H9 (cell line): Measurements from ENCODE around the gene SSBP2. TPM values are rescaled to one million over a fixed set of nuclear protein-coding genes. Genes with fewer than 3 reads are reported as not detected.

Experiments used
- DNase-seq: peaks from one replicate; pipeline ENCODE4 v3.0.0-alpha.2; 2017
- H2AFZ ChIP-seq: one replicate; pipeline ENCODE4 v1.6.1; 2013; ENCODE audit warnings: mild to moderate bottlenecking, low read length, control low read depth, moderate library complexity
- H2AK5ac ChIP-seq: 2 replicates; pipeline ENCODE4 v1.6.1; 2013; ENCODE audit warnings: low read length, control low read depth, mixed read lengths; ENCODE audit not compliant: insufficient read length
- H2BK120ac ChIP-seq: one replicate; pipeline ENCODE4 v1.6.1; 2013; ENCODE audit warnings: low read depth, mild to moderate bottlenecking, low read length, control low read depth, inconsistent platforms; ENCODE audit not compliant: poor library complexity, severe bottlenecking
- H2BK12ac ChIP-seq: 2 replicates; pipeline ENCODE4 v1.6.1; 2013; ENCODE audit warnings: low read length, control low read depth, mixed read lengths, low read depth; ENCODE audit not compliant: insufficient read length
- H2BK15ac ChIP-seq: 2 replicates; pipeline ENCODE4 v1.6.1; 2013; ENCODE audit warnings: low read depth, low read length, control low read depth
- H2BK20ac ChIP-seq: one replicate; pipeline ENCODE4 v1.6.1; 2013; ENCODE audit warnings: low read depth, mild to moderate bottlenecking, low read length, control low read depth, inconsistent platforms; ENCODE audit not compliant: poor library complexity, severe bottlenecking
- H2BK5ac ChIP-seq: 2 replicates; pipeline ENCODE4 v1.6.1; 2013; ENCODE audit warnings: low read length, control low read depth, mixed read lengths; ENCODE audit not compliant: insufficient read length
- H3K14ac ChIP-seq: 2 replicates; pipeline ENCODE4 v1.6.1; 2013; ENCODE audit warnings: low read length, control low read depth; ENCODE audit not compliant: insufficient read depth
- H3K18ac ChIP-seq: 2 replicates; pipeline ENCODE4 v1.6.1; 2013; ENCODE audit warnings: low read depth, mild to moderate bottlenecking, mixed read lengths, low read length, control low read depth; ENCODE audit not compliant: insufficient read length
- H3K23ac ChIP-seq: 2 replicates; pipeline ENCODE4 v1.6.1; 2013; ENCODE audit warnings: low read length, control low read depth, mixed read lengths, low read depth; ENCODE audit not compliant: insufficient read length
- H3K23me2 ChIP-seq: 2 replicates; pipeline ENCODE4 v1.6.1; 2013; ENCODE audit warnings: low read depth, mild to moderate bottlenecking, mixed read lengths, low read length, control low read depth; ENCODE audit not compliant: insufficient read length, poor library complexity, severe bottlenecking
- H3K27ac ChIP-seq: 2 replicates; pipeline ENCODE4 v1.5.1; 2013; ENCODE audit warnings: low read length, control low read depth, mixed read lengths, low read depth; ENCODE audit not compliant: insufficient read length
- H3K27me3 ChIP-seq: 2 replicates; pipeline ENCODE4 v1.6.1; 2013; ENCODE audit warnings: low read length, control low read depth, inconsistent platforms; ENCODE audit not compliant: insufficient read depth
- H3K4ac ChIP-seq: 2 replicates; pipeline ENCODE4 v1.6.1; 2013; ENCODE audit warnings: low read depth, mild to moderate bottlenecking, control low read depth, inconsistent platforms, low read length, moderate library complexity
- H3K4me1 ChIP-seq: 2 replicates; pipeline ENCODE4 v1.6.1; 2013; ENCODE audit warnings: low read length, control low read depth, inconsistent platforms; ENCODE audit not compliant: insufficient read depth
- H3K4me2 ChIP-seq: 2 replicates; pipeline ENCODE4 v1.6.1; 2013; ENCODE audit warnings: low read length, control low read depth, mixed read lengths; ENCODE audit not compliant: insufficient read length, insufficient read depth
- H3K56ac ChIP-seq: 2 replicates; pipeline ENCODE4 v1.6.1; 2013; ENCODE audit warnings: low read depth, mild to moderate bottlenecking, mixed read lengths, low read length, control low read depth; ENCODE audit not compliant: insufficient read length
- H3K79me1 ChIP-seq: 2 replicates; pipeline ENCODE4 v1.6.1; 2013; ENCODE audit warnings: low read depth, mild to moderate bottlenecking, moderate library complexity, low read length, control low read depth, inconsistent platforms; ENCODE audit not compliant: insufficient read depth, poor library complexity, severe bottlenecking
- H3K79me2 ChIP-seq: 2 replicates; pipeline ENCODE4 v1.6.1; 2013; ENCODE audit warnings: low read length, control low read depth, inconsistent platforms; ENCODE audit not compliant: insufficient read depth
- H3K9ac ChIP-seq: 2 replicates; pipeline ENCODE4 v1.6.1; 2013; ENCODE audit warnings: low read length, control low read depth, mixed read lengths; ENCODE audit not compliant: insufficient read length; ENCODE audit errors: extremely low read depth
- H3K9me3 ChIP-seq: one replicate; pipeline ENCODE4 v1.6.1; 2013; ENCODE audit warnings: low read depth, low read length, inconsistent platforms; ENCODE audit not compliant: control insufficient read depth
- H3T11ph ChIP-seq: one replicate; pipeline ENCODE4 v1.6.1; 2013; ENCODE audit warnings: mild to moderate bottlenecking, low read length, control low read depth, inconsistent platforms
- H4K20me1 ChIP-seq: one replicate; pipeline ENCODE4 v1.6.1; 2013; ENCODE audit not compliant: control insufficient read depth, insufficient read length, insufficient read depth
- H4K5ac ChIP-seq: 2 replicates; pipeline ENCODE4 v1.6.1; 2013; ENCODE audit warnings: low read depth, mild to moderate bottlenecking, mixed read lengths, low read length, control low read depth; ENCODE audit not compliant: insufficient read length
- H4K8ac ChIP-seq: replicated peaks from 2 replicates; pipeline ENCODE4 v1.6.1; 2013; ENCODE audit warnings: low read length, control low read depth, mixed read lengths, low read depth; ENCODE audit not compliant: insufficient read length
- H4K91ac ChIP-seq: 2 replicates; pipeline ENCODE4 v1.6.1; 2013; ENCODE audit warnings: low read depth, mild to moderate bottlenecking, moderate library complexity, mixed read lengths, low read length, control low read depth; ENCODE audit not compliant: insufficient read length
- H3K27ac Mint-ChIP-seq, 3 experiments: 2 replicates in 2 of 3; 3 replicates in 1 of 3; pipeline ENCODE4 v1.8.0; 2020 to 2021; ENCODE audit warnings: mixed read lengths in 3 of 3, mild to moderate bottlenecking in 1 of 3, moderate library complexity in 1 of 3
- H3K27me3 Mint-ChIP-seq: 2 replicates; pipeline ENCODE4 v1.8.0; 2021; ENCODE audit warnings: low read depth, mild to moderate bottlenecking, moderate library complexity, mixed read lengths
- H3K36me3 Mint-ChIP-seq, 3 experiments: 2 replicates in 2 of 3; 3 replicates in 1 of 3; pipeline ENCODE4 v1.8.0; 2020 to 2021; ENCODE audit warnings: low read depth in 3 of 3, mixed read lengths in 3 of 3; ENCODE audit not compliant: insufficient read depth in 1 of 3
- H3K4me1 Mint-ChIP-seq, 2 experiments: 2 replicates each; pipeline ENCODE4 v1.8.0; 2020; ENCODE audit warnings: mixed read lengths in 2 of 2
- H3K4me3 Mint-ChIP-seq, 2 experiments: 2 replicates in 1 of 2; 3 replicates in 1 of 2; pipeline ENCODE4 v1.8.0; 2020 to 2021; ENCODE audit warnings: mild to moderate bottlenecking in 2 of 2, mixed read lengths in 2 of 2, moderate library complexity in 1 of 2
- H3K9me3 Mint-ChIP-seq, 2 experiments: 2 replicates in 1 of 2; 3 replicates in 1 of 2; pipeline ENCODE4 v1.8.0; 2020; ENCODE audit warnings: mild to moderate bottlenecking in 2 of 2, mixed read lengths in 2 of 2, moderate library complexity in 1 of 2
- CTCF ChIP-seq: fragments of 200-600 bp; sonication (generic); conservative IDR thresholded peaks from 3 replicates; pipeline ENCODE4 v1.8.0; 2021; ENCODE audit warnings: antibody characterized with exemption, mild to moderate bottlenecking
- total RNA-seq: library from RNA; stranded (reverse); gene quantifications from 2 replicates; pipeline ENCODE4 v1.2.1, GENCODE V29; 2021

SSBP2 gene
- total RNA-seq, 1 experiment from 2014 or later: 35.6 TPM

- H3K27ac Mint-ChIP-seq: no peak overlapping the region
- Histone ChIP-seq H3K9me3 (no peaks in the 10 kb centered on the region), H3K79me1 (no peaks in the 10 kb centered on the region)
Observed at GRCh38 chr5:81418606-81419005, 332.3 kb downstream of the SSBP2 start.

More at GRCh38 chr5:81418606-81419005, 332.3 kb downstream of the SSBP2 start:
- H2BK12ac ChIP-seq: no peak overlapping the region
- no peak overlapping the region for H3K4ac ChIP-seq
- H3T11ph ChIP-seq: no peak overlapping the region
- no peak overlapping the region for H2BK5ac ChIP-seq
- Mint-ChIP-seq H3K36me3 (no peaks in the 10 kb centered on the region), H3K9me3 (no peaks in the 10 kb centered on the region), H3K4me1 (no peaks in the 10 kb centered on the region), H3K4me3 (no peak overlapping the region), H3K27me3 (no peaks in the 10 kb centered on the region)
- no peak overlapping the region for H2BK15ac ChIP-seq
- no peak overlapping the region for H4K5ac ChIP-seq
- H2BK20ac ChIP-seq: no peak overlapping the region
- no peaks in the 10 kb centered on the region for H3K79me2 ChIP-seq
- H3K27ac ChIP-seq: no peak overlapping the region
- no peak for DNase-seq
- H3K4me2 ChIP-seq: no peak overlapping the region
- no peaks in the 10 kb centered on the region for H4K20me1 ChIP-seq
- H3K14ac ChIP-seq: no peak overlapping the region
- no peak overlapping the region for H3K23ac ChIP-seq
- no peak overlapping the region for H2AFZ ChIP-seq
- H3K18ac ChIP-seq: no peak overlapping the region
- no peak overlapping the region for H4K91ac ChIP-seq
- TF ChIP-seq CTCF: no peak
- H3K9ac ChIP-seq: no peak overlapping the region
- H2BK120ac ChIP-seq: no peak overlapping the region
- H3K23me2 ChIP-seq: no peaks in the 10 kb centered on the region
- H2AK5ac ChIP-seq: no peak overlapping the region
- no peaks in the 10 kb centered on the region for H3K27me3 ChIP-seq
- H4K8ac ChIP-seq: no peak overlapping the region
- no peak overlapping the region for H3K56ac ChIP-seq
- H3K4me1 ChIP-seq: no peaks in the 10 kb centered on the region
